Loucy (cell line): ENCODE results near the gene SLC4A8.
"Not testable (repeated sequence)": the region's sequence is repeated elsewhere in the genome, so short reads cannot be mapped to it uniquely, and the experiment has no call there.

Source experiments
- H2AFZ ChIP-seq: fragments of 200-600 bp; sonication (generic); 2 replicates; pipeline ENCODE4 v1.6.0; 2016; ENCODE audit warnings: antibody characterized with exemption, mild to moderate bottlenecking, low read length, moderate library complexity
- H3F3A ChIP-seq: fragments of 200-600 bp; 2 replicates; pipeline ENCODE4 v1.6.0; 2016; ENCODE audit warnings: antibody characterized with exemption, low read depth, mild to moderate bottlenecking
- H3K27me3 ChIP-seq: fragments of 200-600 bp; sonication (generic); 2 replicates; pipeline ENCODE4 v1.6.1; 2014; ENCODE audit warnings: low read length, mild to moderate bottlenecking; ENCODE audit not compliant: insufficient read depth, poor library complexity, severe bottlenecking
- H3K36me3 ChIP-seq: fragments of 200-600 bp; sonication (generic); 2 replicates; pipeline ENCODE4 v1.6.1; 2016; ENCODE audit warnings: low read length; ENCODE audit not compliant: insufficient read depth
- H3K4me1 ChIP-seq: fragments of 200-600 bp; sonication (generic); 2 replicates; pipeline ENCODE4 v1.5.1; 2014; ENCODE audit warnings: low read length, mild to moderate bottlenecking; ENCODE audit not compliant: insufficient read depth, poor library complexity, severe bottlenecking
- H3K4me2 ChIP-seq: fragments of 200-600 bp; sonication (generic); 2 replicates; pipeline ENCODE4 v1.6.0; 2014; ENCODE audit warnings: antibody characterized with exemption, low read length, low read depth, mild to moderate bottlenecking; ENCODE audit not compliant: poor library complexity, severe bottlenecking
- H3K4me3 ChIP-seq: fragments of 200-600 bp; sonication (generic); 2 replicates; pipeline ENCODE4 v1.5.1; 2014; ENCODE audit warnings: low read length, mild to moderate bottlenecking, mixed read lengths; ENCODE audit not compliant: poor library complexity, severe bottlenecking
- H3K79me2 ChIP-seq: fragments of 200-600 bp; sonication (generic); 2 replicates; pipeline ENCODE4 v1.6.1; 2014; ENCODE audit warnings: low read length; ENCODE audit not compliant: insufficient read depth
- H3K9ac ChIP-seq: fragments of 200-600 bp; sonication (generic); 2 replicates; pipeline ENCODE4 v1.6.0; 2014; ENCODE audit warnings: mild to moderate bottlenecking, low read depth, low read length, moderate library complexity; ENCODE audit not compliant: poor library complexity, severe bottlenecking
- H3K9me2 ChIP-seq: fragments of 200-600 bp; sonication (generic); replicated peaks from 2 replicates; pipeline ENCODE4 v1.6.1; 2016; ENCODE audit warnings: low read depth, low read length, mixed read lengths
- H3K9me3 ChIP-seq: fragments of 200-600 bp; sonication (generic); 2 replicates; pipeline ENCODE4 v1.6.1; 2014; ENCODE audit warnings: mild to moderate bottlenecking, antibody characterized with exemption, low read length, low read depth; ENCODE audit not compliant: insufficient read depth
- H4K20me1 ChIP-seq: fragments of 200-600 bp; sonication (generic); 2 replicates; pipeline ENCODE4 v1.6.0; 2014; ENCODE audit warnings: antibody characterized with exemption, low read length, mild to moderate bottlenecking; ENCODE audit not compliant: insufficient read depth, poor library complexity, severe bottlenecking
- EZH2phosphoT487 ChIP-seq: fragments of 200-600 bp; IDR thresholded peaks from 2 replicates; pipeline ENCODE4 v1.6.1; 2018; ENCODE audit warnings: antibody characterized with exemption, mild to moderate bottlenecking, moderate library complexity, borderline replicate concordance
- TF ChIP-seq, protein P1 (sequence below): fragments of 200-600 bp; sonication (generic); conservative IDR thresholded peaks from 2 replicates; pipeline ENCODE4 v1.5.1; 2014; ENCODE audit warnings: mild to moderate bottlenecking, antibody characterized with exemption, low read length

Gene SLC4A8

DNA sequence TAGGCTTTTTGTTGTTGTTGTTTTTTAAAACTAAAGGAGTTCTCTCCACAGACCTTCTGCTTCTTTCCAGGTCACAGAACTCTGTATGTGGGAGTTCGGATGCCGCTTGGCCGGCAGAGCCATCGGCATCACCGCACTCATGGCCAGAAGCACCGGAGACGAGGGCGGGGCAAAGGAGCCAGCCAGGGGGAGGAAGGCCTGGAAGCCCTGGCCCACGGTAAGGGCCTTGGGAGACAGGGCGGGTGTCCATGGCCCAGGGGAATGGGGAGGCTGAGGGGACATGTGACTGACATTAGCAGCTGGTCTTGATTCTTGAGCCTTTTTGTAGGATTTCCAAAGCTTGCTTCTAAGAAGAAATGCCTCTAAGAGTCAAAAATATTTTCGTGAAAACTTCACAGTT lies 26.2 kb downstream of the SLC4A8 start:
- H3K4me3 ChIP-seq, result no peak overlapping the region
- no peaks in the 10 kb centered on the region for H4K20me1 ChIP-seq
- no peaks in the 10 kb centered on the region for H3K9me2 ChIP-seq
- no peaks in the 10 kb centered on the region for H3K79me2 ChIP-seq
- no peak overlapping the region for H3K9ac ChIP-seq
- no peak overlapping the region for H2AFZ ChIP-seq
- H3K4me2 ChIP-seq, result no peak overlapping the region
- no peaks in the 10 kb centered on the region for H3F3A ChIP-seq
- H3K9me3 ChIP-seq, result no peaks in the 10 kb centered on the region
- peaks cover 37% of the 10 kb centered on the region; the same call in 1 of the 2 replicates for H3K36me3 ChIP-seq
- TF ChIP-seq, protein P1, sequence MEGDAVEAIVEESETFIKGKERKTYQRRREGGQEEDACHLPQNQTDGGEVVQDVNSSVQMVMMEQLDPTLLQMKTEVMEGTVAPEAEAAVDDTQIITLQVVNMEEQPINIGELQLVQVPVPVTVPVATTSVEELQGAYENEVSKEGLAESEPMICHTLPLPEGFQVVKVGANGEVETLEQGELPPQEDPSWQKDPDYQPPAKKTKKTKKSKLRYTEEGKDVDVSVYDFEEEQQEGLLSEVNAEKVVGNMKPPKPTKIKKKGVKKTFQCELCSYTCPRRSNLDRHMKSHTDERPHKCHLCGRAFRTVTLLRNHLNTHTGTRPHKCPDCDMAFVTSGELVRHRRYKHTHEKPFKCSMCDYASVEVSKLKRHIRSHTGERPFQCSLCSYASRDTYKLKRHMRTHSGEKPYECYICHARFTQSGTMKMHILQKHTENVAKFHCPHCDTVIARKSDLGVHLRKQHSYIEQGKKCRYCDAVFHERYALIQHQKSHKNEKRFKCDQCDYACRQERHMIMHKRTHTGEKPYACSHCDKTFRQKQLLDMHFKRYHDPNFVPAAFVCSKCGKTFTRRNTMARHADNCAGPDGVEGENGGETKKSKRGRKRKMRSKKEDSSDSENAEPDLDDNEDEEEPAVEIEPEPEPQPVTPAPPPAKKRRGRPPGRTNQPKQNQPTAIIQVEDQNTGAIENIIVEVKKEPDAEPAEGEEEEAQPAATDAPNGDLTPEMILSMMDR, result no peak
- no peak for TF ChIP-seq EZH2phosphoT487
- H3K27me3 ChIP-seq, result no peaks in the 10 kb centered on the region
- peaks cover 12% of the 10 kb centered on the region for H3K4me1 ChIP-seq

DNA sequence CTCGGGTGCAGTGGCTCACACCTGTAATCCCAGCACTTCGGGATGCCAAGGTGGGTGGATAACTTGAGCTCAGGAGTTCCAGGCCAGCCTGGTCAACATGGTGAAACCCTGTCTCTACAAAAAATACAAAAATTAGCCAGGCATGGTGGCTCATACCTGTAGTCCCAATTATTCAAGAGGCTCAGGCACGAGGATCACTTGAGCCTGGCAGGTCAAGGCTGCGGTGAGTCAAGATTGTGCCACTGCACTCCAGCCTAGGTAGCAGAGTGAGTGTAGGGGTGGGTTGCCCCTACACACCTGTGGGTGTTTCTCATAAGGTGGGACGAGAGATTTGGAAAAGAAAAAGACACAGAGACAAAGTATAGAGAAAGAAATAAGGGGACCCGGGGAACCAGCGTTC lies 29.4 kb downstream of the SLC4A8 start:
- not testable (repeated sequence) for H4K20me1 ChIP-seq, H3K9me2 ChIP-seq, H3K27me3 ChIP-seq, H3F3A ChIP-seq, H3K9ac ChIP-seq, H3K79me2 ChIP-seq, H3K4me3 ChIP-seq, H3K9me3 ChIP-seq, H3K4me1 ChIP-seq, H2AFZ ChIP-seq, H3K4me2 ChIP-seq
- H3K36me3 ChIP-seq, result peaks cover 61% of the 10 kb centered on the region; the same call in 1 of the 2 replicates

DNA sequence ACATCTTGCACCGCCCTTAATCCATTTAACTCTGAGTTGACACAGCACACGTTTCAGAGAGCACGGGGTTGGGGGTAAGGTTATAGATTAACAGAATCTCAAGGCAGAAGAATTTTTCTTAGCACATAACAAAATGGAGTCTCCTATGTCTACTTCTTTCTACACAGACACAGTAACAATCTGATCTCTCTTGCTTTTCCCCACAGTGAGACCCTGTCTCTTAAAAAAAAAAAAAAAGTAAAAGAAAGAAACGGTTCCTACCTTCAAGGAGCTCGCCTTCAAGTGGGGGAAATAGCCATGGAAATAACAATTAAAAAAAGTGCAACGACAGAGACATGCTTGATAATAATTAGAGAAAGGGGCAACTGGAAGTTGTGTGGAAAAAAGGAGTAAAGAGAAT lies 30.4 kb downstream of the SLC4A8 start:
- not testable (repeated sequence) for H2AFZ ChIP-seq

DNA sequence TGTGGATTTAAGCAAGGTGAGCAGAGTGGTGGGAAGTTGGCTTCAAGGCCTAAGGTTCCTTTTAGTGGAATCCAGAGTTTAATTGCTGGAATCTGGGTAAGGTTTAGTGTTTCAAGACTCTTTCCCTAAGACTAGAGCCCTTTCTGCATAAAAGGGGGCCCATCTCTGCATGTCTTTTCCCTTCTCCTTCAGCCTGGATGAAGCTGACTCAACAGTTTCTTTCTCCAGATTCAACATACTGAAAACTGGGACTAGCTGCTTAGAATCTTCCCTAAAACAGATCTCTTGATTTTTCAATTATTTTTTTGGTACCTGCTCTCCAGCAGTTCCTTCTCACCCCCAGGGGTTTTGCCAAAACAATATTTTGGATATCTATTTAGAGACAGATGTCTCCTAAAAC lies 34.0 kb downstream of the SLC4A8 start:
- no peaks in the 10 kb centered on the region for H3K9me3 ChIP-seq
- no peaks in the 10 kb centered on the region for H3K4me1 ChIP-seq
- peaks cover 78% of the 10 kb centered on the region; the same call in 1 of the 2 replicates for H3K36me3 ChIP-seq
- TF ChIP-seq, protein P1, result no peak
- no peak for TF ChIP-seq EZH2phosphoT487
- no peak overlapping the region for H2AFZ ChIP-seq
- no peak overlapping the region for H3K9ac ChIP-seq
- no peaks in the 10 kb centered on the region for H3K9me2 ChIP-seq
- no peak overlapping the region for H3K4me3 ChIP-seq
- H4K20me1 ChIP-seq, result no peaks in the 10 kb centered on the region
- H3F3A ChIP-seq, result no peaks in the 10 kb centered on the region
- H3K4me2 ChIP-seq, result no peak overlapping the region
- H3K27me3 ChIP-seq, result no peaks in the 10 kb centered on the region
- H3K79me2 ChIP-seq, result no peaks in the 10 kb centered on the region

More for the DNA sequence above, 30.4 kb downstream of the SLC4A8 start:
- not testable (repeated sequence) for H3K79me2 ChIP-seq, H3K4me2 ChIP-seq, H3K9me3 ChIP-seq, H3K4me1 ChIP-seq, H4K20me1 ChIP-seq, H3K4me3 ChIP-seq, H3K9ac ChIP-seq, H3K9me2 ChIP-seq, H3F3A ChIP-seq, H3K27me3 ChIP-seq
- peaks cover 71% of the 10 kb centered on the region; the same call in 1 of the 2 replicates for H3K36me3 ChIP-seq
